ENCODE results near the gene PTMS.

Gene PTMS

GRCh38 chr12:6766651-6767349 is 637 bp downstream of the PTMS start (continued):
- TF ChIP-seq ZFP69B (tag by site-specific recombination; IDR thresholded peaks at IDR 0.05) (peak; percentile 59; the same call in 1 of the 2 replicates), ZNF112 (tag by site-specific recombination; IDR thresholded peaks at IDR 0.05) (no peak), KLF17 (tag by site-specific recombination; IDR thresholded peaks at IDR 0.05) (peak; percentile 90), ZFP3 (tag by site-specific recombination; IDR thresholded peaks at IDR 0.05; ENCODE audit: low read depth) (no peak), ZNF239 (tag by site-specific recombination; IDR thresholded peaks at IDR 0.05) (no peak), ZNF571 (tag by site-specific recombination; IDR thresholded peaks at IDR 0.05) (no peak), ZSCAN30 (tag by site-specific recombination; IDR thresholded peaks at IDR 0.05) (no peak), KLF7 (tag by site-specific recombination; IDR thresholded peaks at IDR 0.05; ENCODE audit: borderline replicate concordance) (no peak), ZNF426 (tag by site-specific recombination; IDR thresholded peaks at IDR 0.05) (no peak), GLIS1 (tag by site-specific recombination; IDR thresholded peaks at IDR 0.05) (peak; percentile 74), ZNF48 (tag by site-specific recombination; IDR thresholded peaks at IDR 0.05) (no peak), HOXD13 (CRISPR knock-in tag; IDR thresholded peaks at IDR 0.05; ENCODE audit: borderline replicate concordance) (no peak), MEIS1 (CRISPR knock-in tag; IDR thresholded peaks at IDR 0.05; ENCODE audit: borderline replicate concordance) (no peak), HOXC10 (CRISPR knock-in tag; IDR thresholded peaks at IDR 0.05) (no peak), ZNF704 (tag by site-specific recombination; IDR thresholded peaks at IDR 0.05) (no peak), ZBTB10 (tag by site-specific recombination; IDR thresholded peaks at IDR 0.05) (peak; percentile 64), ZNF121 (tag by site-specific recombination; IDR thresholded peaks at IDR 0.05) (no peak), ZNF513 (tag by site-specific recombination; IDR thresholded peaks at IDR 0.05) (no peak), ZNF133 (tag by site-specific recombination; IDR thresholded peaks at IDR 0.05) (no peak), ZNF677 (tag by site-specific recombination; IDR thresholded peaks at IDR 0.05) (no peak), ZNF76 (tag by site-specific recombination; IDR thresholded peaks at IDR 0.05; ENCODE audit: borderline replicate concordance, low read depth) (peak; percentile 30; the same call in 1 of the 2 replicates), ZNF292 (tag by site-specific recombination; IDR thresholded peaks at IDR 0.05; ENCODE audit: borderline replicate concordance, low read depth) (no peak), ZSCAN16 (tag by site-specific recombination; IDR thresholded peaks at IDR 0.05) (no peak), ZNF626 (tag by site-specific recombination; IDR thresholded peaks at IDR 0.05) (no peak), ZNF830 (tag by site-specific recombination; IDR thresholded peaks at IDR 0.05; ENCODE audit: low read depth) (no peak), AEBP2 (tag by site-specific recombination; IDR thresholded peaks at IDR 0.05; ENCODE audit: borderline replicate concordance) (no peak), ZNF530 (tag by site-specific recombination; IDR thresholded peaks at IDR 0.05; ENCODE audit: low read depth) (no peak), ZBTB17 (tag by site-specific recombination; IDR thresholded peaks at IDR 0.05) (no peak), ZNF610 (tag by site-specific recombination; IDR thresholded peaks at IDR 0.05; ENCODE audit: borderline replicate concordance) (no peak), ZNF324 (tag by site-specific recombination; IDR thresholded peaks at IDR 0.05) (no peak), ZFHX2 (tag by site-specific recombination; conservative IDR thresholded peaks at IDR 0.05) (no peak; the same call in 1 of the 2 replicates), ZNF514 (tag by site-specific recombination; IDR thresholded peaks at IDR 0.05) (no peak), ZBTB48 (tag by site-specific recombination; IDR thresholded peaks at IDR 0.05) (0 out of 2 replicates have a peak, but pooled peaks have one; percentile 26), ZXDB (tag by site-specific recombination; IDR thresholded peaks at IDR 0.05) (0 out of 2 replicates have a peak, but pooled peaks have one; percentile 50)
